SIG-M5 (cell line): ENCODE results near the gene SLC7A9.
"Not testable (repeated sequence)": the region's sequence is repeated elsewhere in the genome, so short reads cannot be mapped to it uniquely, and the experiment has no call there.

Source experiments
- DNase-seq: peaks from one replicate; lab custom pipeline; 2025; lab: John Stamatoyannopoulos, UW

Gene SLC7A9

DNA sequence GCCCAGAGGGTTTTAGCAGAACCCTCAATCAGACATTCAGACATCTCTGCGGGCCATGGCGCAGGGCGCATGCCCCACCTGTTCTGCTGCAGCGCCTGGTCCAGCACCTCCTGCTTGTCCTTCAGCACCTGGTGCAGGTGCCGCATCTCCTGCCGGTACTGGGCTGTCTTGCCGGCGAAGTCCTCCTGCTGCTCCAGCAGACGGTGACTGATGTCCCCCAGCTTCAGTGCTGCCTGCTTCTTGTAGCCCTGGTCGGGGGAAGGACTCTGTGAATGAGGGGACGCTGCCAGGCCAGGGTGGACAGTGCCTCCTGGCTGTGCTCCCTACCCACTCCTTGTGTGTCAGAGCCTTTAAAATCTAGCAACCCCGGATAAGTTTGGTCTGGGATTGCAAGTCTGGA is 12.2 kb upstream of the SLC7A9 start:
- DNase-seq: no peak

DNA sequence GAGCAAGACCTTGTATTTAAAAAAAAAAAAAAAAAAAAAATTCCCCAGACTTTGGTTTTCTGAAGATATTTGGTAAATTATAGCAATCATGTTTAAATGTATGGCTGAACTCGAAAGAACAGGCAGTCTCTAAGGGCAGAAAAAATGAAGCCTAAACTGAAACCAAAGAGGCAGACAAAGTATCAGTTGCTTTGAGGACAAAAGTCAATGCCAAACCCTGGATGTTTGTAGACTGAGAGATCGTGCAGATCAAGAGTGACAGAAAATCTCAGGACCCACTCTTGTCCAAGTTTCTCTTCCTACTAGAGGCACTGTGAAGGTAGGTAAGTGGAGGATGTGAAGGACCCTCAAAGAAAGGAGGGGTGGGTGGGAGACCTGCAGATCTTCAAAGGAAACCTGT is 11.1 kb upstream of the SLC7A9 start:
- no peak for DNase-seq

DNA sequence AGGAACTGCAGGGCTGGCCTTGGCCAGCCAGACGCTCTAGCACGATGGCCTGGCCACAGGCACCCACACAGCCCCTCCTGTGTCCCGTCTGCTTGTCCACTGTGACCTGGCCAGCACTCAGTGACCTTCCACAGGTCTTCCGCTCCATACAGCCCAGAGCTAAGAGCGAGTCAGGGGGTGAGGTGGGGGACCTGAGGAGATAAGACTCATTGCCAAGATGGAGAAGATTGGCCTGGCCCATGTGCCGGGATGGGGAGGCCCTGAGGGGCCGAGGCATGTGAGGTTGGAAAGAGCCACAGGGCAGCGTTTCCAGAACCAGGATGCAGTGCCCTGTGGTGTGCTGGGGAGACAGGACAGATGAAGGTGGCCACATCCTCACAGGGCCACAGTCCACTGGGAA is 10.2 kb upstream of the SLC7A9 start:
- DNase-seq: no peak

DNA sequence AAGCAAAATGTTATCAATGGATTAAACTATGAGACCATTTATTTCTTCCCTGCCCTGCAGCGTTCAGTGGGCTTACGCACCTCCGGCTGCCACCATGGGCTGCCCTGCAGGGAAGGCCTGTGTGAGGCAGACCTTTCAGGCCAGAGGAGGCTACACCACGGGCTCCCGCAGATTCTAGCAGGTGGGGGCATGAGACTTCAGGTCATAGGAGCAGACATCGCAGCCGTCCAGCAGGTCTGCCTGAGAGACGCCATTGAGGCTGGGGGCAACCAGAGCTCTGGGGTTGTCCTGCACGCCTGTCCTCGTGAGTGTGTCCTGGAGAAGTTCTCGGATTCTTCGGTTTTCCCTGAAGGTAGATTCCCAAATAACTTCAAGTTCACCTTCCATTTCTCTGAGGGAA is 9.4 kb upstream of the SLC7A9 start:
- DNase-seq: no peak

DNA sequence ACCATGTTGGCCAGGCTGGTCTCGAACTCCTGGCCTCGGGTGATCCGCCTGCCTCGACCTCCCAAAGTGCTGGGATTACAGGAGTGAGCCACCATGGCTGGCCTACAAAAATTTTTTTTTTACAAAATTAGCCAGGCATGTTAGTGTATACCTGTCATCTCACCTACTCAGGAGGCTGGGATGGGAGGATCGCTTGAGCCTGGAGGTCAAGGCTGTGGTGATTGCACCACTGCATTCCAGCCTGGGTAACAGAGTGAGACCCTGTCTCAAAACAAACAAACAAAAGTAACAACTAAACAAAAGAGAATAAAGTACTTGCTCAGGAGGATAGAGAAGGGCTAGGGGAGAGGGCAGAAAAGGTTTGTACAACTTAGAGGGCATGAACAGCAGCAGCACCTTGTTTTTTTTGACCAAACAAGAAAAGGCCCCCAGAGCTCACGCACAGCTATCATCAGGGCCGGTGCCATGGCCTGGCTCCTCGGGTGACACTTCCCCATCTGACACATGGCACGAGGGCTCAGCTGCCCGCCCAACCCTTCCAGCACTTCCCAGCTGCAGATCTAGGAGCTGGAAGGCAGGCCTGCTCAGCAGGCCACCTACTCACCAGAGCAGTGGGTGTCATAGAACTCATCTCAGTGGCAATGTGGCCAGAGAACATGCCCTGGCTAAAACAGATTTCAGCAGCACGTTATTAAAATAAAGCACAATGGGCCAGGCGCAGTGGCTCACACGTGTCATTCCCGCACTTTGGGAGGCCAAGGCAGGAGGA is 8.6 kb upstream of the SLC7A9 start:
- no peak for DNase-seq

DNA sequence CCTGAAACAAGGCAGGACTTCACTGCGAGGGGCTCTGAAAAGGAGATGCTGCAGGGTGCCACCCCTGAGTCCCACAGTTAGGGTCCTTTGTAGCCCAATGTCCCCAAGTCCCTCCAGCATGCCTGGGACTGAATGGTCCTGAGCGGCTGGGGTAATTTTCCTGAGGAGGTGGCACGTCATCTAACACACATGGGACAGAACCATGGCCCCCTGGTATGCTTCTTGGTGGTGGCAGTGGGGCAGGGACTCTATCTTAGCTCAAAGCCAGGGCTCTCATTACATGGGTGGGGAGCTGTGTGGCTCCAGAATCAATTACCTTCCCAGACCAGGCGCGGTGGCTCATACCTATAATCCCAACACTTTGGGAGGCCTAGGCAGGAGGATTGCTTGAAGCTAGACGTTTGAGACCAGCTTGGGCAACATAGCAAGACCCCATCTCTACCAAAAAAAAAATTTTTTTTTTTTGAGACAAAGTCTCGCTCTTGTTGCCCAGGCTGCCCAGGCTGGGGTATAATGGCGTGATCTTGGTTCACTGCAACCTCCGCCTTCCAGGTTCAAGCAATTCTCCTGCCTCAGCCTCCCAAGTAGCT is 7.9 kb upstream of the SLC7A9 start:
- no peak for DNase-seq

DNA sequence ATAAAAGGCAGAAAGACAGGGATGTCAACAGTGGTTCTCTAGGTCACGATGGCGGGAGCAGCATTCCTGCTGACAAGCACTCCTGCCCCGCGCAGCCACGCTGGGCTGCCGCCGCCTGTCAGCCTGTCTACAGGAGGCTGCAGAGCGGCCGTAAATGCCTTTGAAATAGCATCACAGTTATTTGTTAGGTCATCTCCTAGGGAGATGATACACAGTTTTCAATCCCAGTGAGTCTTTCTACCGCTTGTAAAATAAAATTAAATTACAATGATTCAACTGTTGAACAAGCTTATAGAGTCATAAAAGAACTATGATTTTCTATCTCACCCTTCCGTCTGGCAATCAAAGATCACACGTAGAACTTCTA is 7.3 kb upstream of the SLC7A9 start:
- DNase-seq: no peak

DNA sequence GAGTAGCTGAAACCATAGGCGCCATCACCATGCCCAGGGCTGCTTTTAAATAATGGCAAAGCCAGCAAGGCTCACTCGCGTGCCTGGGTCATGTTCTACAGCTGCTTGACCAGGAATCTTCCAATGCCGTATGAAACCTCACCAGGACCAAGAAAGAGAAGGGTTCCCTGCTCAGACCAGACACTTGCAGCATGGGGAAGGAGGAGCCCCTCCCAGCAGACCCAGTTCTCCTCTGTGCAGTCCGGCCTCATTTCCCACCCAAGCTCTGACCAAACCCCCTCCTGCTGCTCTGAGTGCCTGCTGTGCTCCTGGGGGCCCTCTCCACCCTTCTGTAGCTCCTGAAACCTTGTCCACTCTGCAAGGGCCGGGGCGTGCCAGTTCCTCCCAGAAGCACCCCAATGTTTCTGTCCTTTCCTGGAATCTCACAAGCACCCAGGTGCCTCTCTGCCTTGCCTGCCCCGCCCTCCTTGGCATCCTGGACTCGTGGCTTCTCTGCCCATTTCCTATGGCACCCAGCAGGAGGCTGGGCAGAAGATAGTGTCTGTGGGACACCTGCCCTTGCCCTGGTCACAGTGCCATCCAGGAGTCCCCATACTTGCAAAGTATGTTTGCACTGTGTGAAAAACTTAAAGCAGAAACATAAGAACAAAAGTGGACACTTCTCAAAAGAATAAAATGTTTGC is 6.8 kb upstream of the SLC7A9 start:
- no peak for DNase-seq

DNA sequence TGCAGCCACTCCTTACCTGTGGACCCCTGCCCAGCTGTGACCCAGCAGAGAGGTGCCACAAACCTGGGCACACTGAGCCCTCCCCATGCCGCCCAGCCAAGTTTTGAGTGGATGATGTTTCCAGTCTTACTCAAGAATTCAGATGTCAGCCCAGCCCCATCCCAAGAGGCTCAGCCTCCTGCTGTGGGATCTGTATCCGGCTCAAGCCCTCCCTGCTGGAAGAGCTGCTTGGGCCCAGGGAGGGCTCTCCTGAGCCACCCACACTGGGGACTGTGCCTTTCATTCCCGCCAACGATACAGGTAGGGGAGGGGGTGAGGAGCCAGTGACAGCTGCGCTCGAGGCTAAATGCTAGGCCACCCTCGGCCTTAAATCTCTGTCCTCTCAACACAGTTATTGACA is 5.9 kb upstream of the SLC7A9 start:
- no peak for DNase-seq

DNA sequence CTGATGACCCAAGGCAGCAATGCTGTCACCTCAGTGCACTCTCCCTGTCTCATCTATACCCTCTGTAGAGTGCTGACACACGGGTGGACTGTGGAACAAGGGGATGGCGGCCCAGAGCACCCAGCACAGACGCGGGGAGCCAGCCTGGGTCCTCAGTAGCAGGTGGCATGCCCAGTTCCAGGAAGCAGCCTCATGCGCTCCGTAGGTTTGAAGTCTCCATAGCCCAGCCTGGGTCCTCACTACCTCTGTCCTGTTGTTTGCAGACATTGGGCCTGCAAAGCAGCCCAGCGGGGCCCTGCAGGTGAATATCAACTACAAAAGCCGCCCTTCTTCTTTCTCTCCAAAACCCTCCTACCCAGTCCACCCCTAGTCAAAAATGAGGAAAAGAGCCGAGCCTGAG is 5.0 kb upstream of the SLC7A9 start:
- DNase-seq: no peak

DNA sequence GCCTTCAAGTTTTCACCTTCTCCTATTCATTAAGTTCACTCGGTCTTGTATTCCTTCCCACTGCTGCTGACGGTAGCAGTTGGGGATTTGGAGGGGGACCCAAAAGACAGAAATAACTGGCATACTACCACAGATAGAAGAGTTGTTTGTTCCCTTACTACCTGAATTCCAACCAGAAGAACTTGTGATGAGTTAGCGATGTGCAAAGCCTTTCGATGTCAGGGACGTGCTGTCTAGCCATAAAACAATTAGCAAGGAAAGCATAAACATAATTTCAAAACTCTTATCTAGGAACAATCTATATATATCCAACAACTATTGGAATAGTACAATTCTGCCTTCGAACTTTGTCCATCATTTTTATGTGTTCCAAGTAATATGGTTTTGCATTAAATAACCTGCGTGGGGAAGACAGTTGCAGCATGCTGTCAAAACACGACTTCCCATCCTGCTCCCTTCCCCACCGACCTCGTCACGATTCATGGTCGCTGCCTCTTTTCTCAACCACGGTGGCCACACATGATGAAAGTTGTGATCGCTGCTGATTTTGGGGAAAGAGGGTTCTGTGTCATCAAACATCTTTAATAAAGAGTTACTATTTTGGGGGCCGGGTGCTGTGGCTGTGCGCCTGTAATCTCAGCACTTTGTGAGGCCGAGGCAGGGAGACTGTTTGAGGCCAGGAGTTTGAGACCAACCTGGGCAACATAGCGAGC is 3.8 kb upstream of the SLC7A9 start:
- DNase-seq: no peak

DNA sequence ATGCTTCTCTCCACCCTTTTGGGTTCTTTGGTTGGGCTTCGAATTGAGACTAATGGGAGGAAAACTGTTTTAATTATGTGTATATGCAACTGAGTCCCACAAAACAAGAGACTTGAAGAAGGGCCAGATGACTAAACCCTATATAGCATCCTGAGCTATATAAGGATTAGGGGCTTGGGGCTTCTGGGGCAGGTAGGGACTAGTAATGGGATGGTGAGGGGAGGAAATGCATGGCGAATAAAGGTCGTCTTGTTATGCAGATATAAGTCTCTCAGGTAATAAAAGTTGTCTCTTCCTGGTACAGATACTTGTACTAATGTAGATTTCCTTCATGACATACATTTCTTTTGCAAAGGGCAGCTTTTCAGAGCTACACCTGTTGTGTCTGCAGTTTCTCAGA is 2.8 kb upstream of the SLC7A9 start:
- DNase-seq: no peak

DNA sequence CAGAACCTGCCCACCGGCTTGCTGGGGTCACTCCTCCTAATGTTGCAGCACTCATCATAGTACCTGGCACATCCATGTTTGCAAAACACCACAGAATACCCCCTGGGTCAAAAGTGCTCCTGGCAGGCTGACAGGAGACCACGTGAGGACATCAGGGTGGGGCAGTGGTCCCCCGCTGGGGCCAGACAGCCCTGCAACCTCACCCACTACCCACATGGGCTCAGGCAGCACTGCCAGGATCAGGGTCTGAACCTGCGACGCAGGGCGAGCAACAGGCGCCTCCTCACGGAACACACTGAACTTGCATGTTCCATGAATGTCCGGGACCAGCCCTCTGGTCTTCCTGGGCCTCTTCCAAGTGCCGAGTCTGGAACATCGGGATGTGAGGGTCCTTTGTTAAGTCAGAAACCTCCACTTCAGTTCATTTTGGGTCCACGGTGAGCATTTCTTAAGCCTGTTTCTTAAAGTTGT is 1.4 kb upstream of the SLC7A9 start:
- no peak for DNase-seq

DNA sequence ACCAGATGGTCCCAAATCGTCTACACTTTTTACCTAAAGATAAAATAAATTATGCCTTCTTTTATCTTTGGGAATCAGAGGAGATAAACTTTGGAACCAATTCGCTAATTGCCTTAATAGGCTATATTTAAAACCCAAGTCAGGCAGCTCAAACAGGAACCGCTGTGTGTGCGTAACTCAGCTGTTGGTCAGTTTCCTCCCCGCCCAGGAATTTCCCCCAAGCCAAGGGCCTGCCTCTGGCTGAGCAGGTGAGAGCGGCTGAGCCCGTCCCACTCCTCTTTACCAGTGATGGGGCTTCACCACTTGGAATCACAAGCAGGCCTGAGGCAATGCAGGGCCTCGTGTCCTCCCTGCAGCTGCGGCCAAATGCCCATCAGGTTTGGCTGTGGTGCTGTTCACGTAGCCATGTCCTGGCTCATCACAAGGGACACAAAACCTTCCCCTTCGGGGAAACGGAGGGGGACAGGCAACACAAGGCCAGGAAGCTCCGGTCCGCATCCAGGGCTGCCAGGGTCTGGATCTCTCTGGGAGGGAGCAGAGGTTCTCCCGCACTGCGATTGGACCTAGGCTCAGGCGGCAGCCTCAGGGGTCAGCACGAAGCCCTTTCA is 503 bp upstream of the SLC7A9 start:
- DNase-seq: no peak

DNA sequence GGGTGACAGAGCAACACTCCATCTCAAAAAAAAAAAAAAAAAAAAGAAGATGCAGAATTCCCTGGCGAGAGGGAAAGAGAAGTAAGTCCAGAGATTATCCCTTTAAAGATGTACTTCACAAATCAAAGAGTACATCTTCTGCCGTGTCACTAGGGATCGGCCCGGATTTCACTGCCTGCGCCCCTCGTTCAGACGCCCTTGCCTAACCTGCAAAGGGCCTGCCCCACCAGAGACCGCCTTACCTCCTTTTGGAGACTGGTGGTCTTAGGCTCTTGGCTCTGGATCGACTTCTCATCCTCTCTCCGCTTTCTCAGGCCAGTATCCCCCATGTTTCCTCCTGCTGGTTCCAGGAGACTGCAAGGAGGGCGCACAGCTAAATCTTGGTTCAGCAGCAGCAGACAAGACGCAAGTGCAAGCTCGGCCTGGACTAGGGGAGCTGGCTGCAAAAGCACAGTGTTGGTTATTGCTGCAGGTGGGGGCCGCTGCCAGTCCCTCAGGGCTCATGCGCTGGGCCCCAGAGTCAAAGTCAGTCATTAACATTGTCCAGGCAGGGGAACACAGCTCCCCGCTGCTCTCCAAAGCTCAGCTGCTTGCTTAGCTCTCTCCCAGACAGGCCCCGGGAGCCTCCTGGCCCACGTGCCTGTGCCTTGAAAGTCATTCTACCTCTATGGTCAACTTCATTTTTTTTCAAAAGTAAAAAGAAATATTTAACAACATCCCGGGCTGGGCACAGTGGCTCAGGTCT is 1.2 kb downstream of the SLC7A9 start:
- no peak for DNase-seq

DNA sequence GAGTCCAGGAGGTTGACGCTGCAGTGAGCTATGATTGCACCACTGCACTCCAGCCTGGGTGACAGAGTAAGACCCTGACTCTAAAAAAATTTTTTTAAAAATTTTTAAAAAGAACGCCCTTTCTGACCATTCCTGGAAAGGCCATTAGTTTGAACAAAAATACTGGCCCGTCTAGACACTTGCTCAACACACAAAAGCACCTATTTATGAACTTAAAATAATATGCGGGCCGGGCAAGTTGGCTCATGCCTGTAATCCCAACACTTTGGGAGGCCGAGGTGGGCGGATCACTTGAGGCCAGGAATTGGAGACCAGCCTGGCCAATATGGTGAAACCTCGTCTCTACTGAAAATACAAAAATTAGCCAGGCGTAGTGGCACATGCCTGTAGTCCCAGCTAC is 2.1 kb downstream of the SLC7A9 start:
- not testable (repeated sequence) for DNase-seq

DNA sequence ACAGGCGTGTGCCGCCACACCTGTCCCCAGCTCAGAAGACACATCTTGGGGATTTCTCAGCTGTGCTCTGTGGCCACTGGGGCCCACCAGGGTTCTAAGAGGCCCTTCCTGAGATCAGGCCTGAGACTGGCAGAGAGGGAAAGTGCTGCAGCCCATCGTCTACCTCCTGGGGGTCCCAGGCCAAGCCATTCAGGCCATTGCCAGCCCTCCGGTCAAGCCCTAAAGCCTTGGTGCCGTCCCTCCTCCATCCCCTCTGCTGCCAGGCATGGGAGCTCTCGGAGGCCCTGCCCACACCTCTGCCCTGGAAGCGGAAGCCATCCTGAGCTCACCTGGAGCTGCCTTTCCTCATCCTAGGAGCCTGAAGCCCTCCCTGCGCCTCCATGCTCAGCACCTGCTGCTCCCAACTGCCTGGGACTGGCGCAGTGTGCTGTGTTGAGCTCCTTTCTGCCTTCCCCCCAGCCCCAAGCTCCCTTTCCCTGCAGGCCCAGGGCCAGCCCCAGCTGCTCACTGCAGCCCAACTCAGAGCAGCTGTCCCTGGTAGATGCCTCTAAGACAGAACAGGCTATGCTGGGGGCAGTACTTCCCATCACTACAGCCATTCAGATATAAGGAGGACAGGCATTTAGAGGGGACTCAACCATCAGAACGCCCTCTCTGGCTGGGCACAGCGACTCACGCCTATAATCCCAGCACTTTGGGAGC is 2.9 kb downstream of the SLC7A9 start:
- no peak for DNase-seq

DNA sequence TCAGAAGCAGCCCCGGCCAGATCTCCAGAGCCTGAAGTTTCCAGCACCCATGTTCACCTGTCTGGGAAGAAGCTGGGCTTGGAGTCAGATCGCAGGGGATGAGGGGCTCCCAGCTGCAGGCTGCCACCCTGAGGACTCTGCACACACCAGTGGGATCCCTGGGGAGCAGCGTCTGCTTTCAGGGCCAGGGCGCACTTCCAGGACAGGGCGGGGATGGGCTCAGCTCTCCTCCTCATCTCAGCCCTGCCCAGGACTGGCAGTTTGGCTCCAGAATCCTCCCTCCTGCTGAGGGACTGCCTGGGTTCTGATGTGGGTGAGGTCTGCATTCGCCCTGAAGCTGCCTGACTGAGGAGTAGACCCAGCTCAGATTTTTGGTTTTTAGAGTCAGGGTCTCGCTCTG is 3.5 kb downstream of the SLC7A9 start:
- no peak for DNase-seq

DNA sequence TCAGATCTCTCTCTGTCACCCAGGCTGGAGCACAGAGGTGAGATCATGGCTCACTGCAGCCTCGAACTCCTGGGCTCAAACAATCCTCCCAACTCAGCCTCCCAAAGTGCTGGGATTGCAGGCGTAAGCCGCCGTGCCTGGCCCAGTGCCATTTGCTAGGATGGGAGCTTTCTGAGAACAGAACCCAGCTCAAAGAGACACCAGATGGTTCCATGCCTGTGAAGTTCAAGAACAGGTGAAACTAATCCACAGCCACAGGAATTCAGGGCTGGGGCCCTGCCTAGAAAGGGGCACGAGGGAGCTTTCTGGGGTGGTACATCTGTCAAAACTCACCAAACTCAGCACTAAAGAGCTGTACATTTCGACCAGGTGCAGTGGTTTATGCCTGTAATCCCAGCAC is 4.2 kb downstream of the SLC7A9 start:
- no peak for DNase-seq

DNA sequence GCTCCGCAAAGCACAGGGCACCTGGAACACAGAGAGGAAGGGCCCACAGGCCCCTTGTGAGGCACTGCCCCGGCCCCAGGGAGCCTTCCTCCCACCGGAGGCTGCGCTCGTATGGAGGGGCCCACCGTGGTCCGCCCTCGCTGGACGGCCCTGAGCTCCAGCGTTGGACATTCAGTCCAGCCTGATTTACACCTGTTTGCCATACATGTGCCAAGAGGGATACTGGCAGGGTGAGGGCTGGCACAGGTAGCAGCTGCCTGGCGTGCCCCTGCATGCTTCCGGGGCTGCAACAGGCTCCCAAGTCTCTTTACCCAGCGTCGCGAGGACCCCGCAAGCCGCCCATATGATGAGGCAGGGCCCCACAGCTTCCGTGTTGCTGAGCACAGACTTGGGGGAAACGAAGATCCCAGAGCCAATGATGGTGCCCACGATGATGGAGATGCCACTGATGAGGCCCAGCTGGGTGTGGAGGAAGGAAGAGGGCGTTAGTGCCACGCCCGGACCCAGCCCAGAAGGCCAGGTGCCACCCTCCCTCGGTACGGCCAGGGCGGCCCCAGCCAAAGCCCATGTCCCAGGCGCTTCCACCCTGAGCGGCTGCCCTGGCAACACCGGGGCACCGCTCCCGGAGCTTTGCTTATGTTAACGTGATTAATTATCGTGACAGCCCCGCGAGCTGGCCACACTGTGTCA is 5.1 kb downstream of the SLC7A9 start:
- no peak for DNase-seq
